Neural cell (in vitro differentiated cells): Measurements from ENCODE around the gene ATP6V1B1. TPM values are rescaled to one million over a fixed set of nuclear protein-coding genes. Genes with fewer than 3 reads are reported as not detected.

ENCODE experiments used
- H2AFZ ChIP-seq: fragments of 200-600, 300-800 bp; sonication (generic), shearing (Covaris generic); 2 replicates; pipeline ENCODE4 v1.6.0; 2014; ENCODE audit warnings: low read depth, mild to moderate bottlenecking, antibody characterized with exemption, low read length, moderate library complexity
- H3F3A ChIP-seq: fragments of 200-600 bp; shearing (Covaris generic); 2 replicates; pipeline ENCODE4 v1.6.1; 2016; ENCODE audit warnings: mild to moderate bottlenecking, moderate library complexity, mixed read lengths, antibody characterized with exemption, low read length; ENCODE audit not compliant: insufficient read depth, poor library complexity, severe bottlenecking
- H3K27ac ChIP-seq: fragments of 200-600, 300-800 bp; sonication (generic), shearing (Covaris generic); 2 replicates; pipeline ENCODE4 v1.5.1; 2014; ENCODE audit warnings: mild to moderate bottlenecking, low read length, moderate library complexity
- H3K27me3 ChIP-seq: fragments of 300-800, 200-600 bp; sonication (generic), shearing (Covaris generic); 2 replicates; pipeline ENCODE4 v1.6.0; 2014; ENCODE audit warnings: mild to moderate bottlenecking, low read depth, low read length, moderate library complexity; ENCODE audit not compliant: insufficient read depth
- H3K36me3 ChIP-seq: fragments of 300-800, 200-600 bp; sonication (generic), shearing (Covaris generic); 2 replicates; pipeline ENCODE4 v1.5.1; 2014; ENCODE audit warnings: mild to moderate bottlenecking, antibody characterized with exemption, low read length, moderate library complexity; ENCODE audit not compliant: insufficient read depth
- H3K4me2 ChIP-seq: fragments of 300-800, 200-600 bp; sonication (generic), shearing (Covaris generic); 2 replicates; pipeline ENCODE4 v1.6.0; 2014; ENCODE audit warnings: mild to moderate bottlenecking, low read length
- H3K4me3 ChIP-seq: fragments of 300-800, 200-600 bp; sonication (generic), shearing (Covaris generic); 2 replicates; pipeline ENCODE4 v1.5.1; 2014; ENCODE audit warnings: mild to moderate bottlenecking, low read length, moderate library complexity
- H3K79me2 ChIP-seq: fragments of 200-600 bp; shearing (Covaris generic); replicated peaks from 2 replicates; pipeline ENCODE4 v1.6.0; 2014; ENCODE audit warnings: mild to moderate bottlenecking, low read length, moderate library complexity; ENCODE audit not compliant: insufficient read depth
- H3K9ac ChIP-seq: fragments of 300-800, 200-600 bp; sonication (generic), shearing (Covaris generic); 2 replicates; pipeline ENCODE4 v1.6.1; 2016; ENCODE audit warnings: mild to moderate bottlenecking, low read length, mixed read lengths
- H3K9me2 ChIP-seq: fragments of 200-600 bp; shearing (Covaris generic); 2 replicates; pipeline ENCODE4 v1.6.1; 2016; ENCODE audit warnings: mild to moderate bottlenecking, low read length, mixed read lengths; ENCODE audit not compliant: insufficient read depth
- H3K9me3 ChIP-seq: fragments of 200-600, 300-800 bp; sonication (generic), shearing (Covaris generic); 2 replicates; pipeline ENCODE4 v1.6.1; 2016; ENCODE audit warnings: mild to moderate bottlenecking, mixed run types, low read length, moderate library complexity, mixed read lengths
- H4K20me1 ChIP-seq: fragments of 200-600 bp; shearing (Covaris generic); 2 replicates; pipeline ENCODE4 v1.6.1; 2016; ENCODE audit warnings: mild to moderate bottlenecking, mixed run types; ENCODE audit not compliant: insufficient read depth
- CTCF ChIP-seq: fragments of 450-650 bp; IDR thresholded peaks from 2 replicates; pipeline ENCODE4 v1.5.1; 2014; ENCODE audit warnings: antibody characterized with exemption, mild to moderate bottlenecking, moderate library complexity; ENCODE audit not compliant: poor library complexity, severe bottlenecking
- EP300 ChIP-seq: fragments of 450-650 bp; conservative IDR thresholded peaks from 2 replicates; pipeline ENCODE4 v1.6.1; 2014; ENCODE audit warnings: antibody characterized with exemption, mild to moderate bottlenecking, moderate library complexity; ENCODE audit not compliant: poor library complexity, severe bottlenecking
- EZH2 ChIP-seq: fragments of 200-600, 300-800 bp; shearing (Covaris generic), sonication (generic); IDR thresholded peaks from 2 replicates; pipeline ENCODE4 v1.6.1; 2014; ENCODE audit warnings: antibody characterized with exemption, low read length, borderline replicate concordance, mild to moderate bottlenecking; ENCODE audit not compliant: insufficient read depth, poor library complexity, severe bottlenecking
- MXI1 ChIP-seq: fragments of 450-650 bp; conservative IDR thresholded peaks from 2 replicates; pipeline ENCODE4 v1.6.1; 2014; ENCODE audit warnings: antibody characterized with exemption, mild to moderate bottlenecking; ENCODE audit not compliant: poor library complexity, severe bottlenecking
- POLR2AphosphoS5 ChIP-seq: IDR thresholded peaks from 2 replicates; pipeline ENCODE4 v1.6.1; 2012
- RAD21 ChIP-seq: fragments of 450-650 bp; conservative IDR thresholded peaks from 2 replicates; pipeline ENCODE4 v1.6.1; 2014; ENCODE audit warnings: antibody characterized with exemption, mild to moderate bottlenecking, moderate library complexity
- SMC3 ChIP-seq: fragments of 450-650 bp; conservative IDR thresholded peaks from 2 replicates; pipeline ENCODE4 v1.6.1; 2014; ENCODE audit warnings: antibody characterized with exemption, mild to moderate bottlenecking, moderate library complexity; ENCODE audit not compliant: poor library complexity
- TAF1 ChIP-seq: IDR thresholded peaks from 2 replicates; pipeline ENCODE4 v1.6.1; 2012; ENCODE audit warnings: low read depth
- polyA plus RNA-seq: library from polyadenylated mRNA; depleted of rRNA; stranded (reverse); fragments of >200 nt; gene quantifications from 2 replicates; pipeline ENCODE4 v1.2.3, GENCODE V29; 2014
- TF ChIP-seq, protein P1 (sequence below): IDR thresholded peaks from 2 replicates; pipeline ENCODE4 v1.6.1; 2012; ENCODE audit warnings: borderline replicate concordance

Gene ATP6V1B1
- polyA plus RNA-seq, 1 donor from 2014 or later, result 0.12 TPM

GRCh38 chr2:70948337-70949003 is 12.8 kb downstream of the ATP6V1B1 start:
- H3K9ac ChIP-seq, result no peak overlapping the region
- H3K9me3 ChIP-seq, result no peaks in the 10 kb centered on the region
- no peak overlapping the region for H2AFZ ChIP-seq
- no peaks in the 10 kb centered on the region for H3K36me3 ChIP-seq
- TF ChIP-seq RAD21 (peak; percentile 66), EZH2 (no peak), MXI1 (peak; percentile 24), SMC3 (peak; percentile 82), CTCF (peak; percentile 85)
- no peak overlapping the region for H3K4me2 ChIP-seq
- H4K20me1 ChIP-seq, result no peaks in the 10 kb centered on the region
- H3K4me3 ChIP-seq, result peak overlapping the region; percentile 46
- no peaks in the 10 kb centered on the region for H3K9me2 ChIP-seq
- H3K79me2 ChIP-seq, result no peaks in the 10 kb centered on the region
- peaks cover 23% of the 10 kb centered on the region for H3K27me3 ChIP-seq
- H3K27ac ChIP-seq, result no peak overlapping the region
- no peaks in the 10 kb centered on the region for H3F3A ChIP-seq

DNA sequence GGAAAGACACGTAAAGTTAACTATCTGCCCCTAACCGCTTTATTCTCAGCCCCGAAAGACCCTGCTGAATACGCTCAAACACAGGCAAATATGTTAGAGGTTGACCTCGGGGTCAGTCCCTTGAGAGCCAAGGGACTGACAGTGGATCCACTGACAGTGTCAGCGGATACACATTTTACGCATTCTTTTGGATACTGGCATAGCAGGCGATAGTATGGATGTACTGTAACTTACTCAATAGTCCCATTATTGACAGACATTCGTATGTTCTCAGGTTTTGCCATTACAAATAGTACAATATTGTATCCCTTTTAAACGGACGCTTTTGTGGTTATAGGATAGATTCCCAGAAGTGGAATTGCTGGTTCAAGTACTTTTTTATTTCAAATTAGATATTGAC is 13.4 kb downstream of the ATP6V1B1 start:
- no peaks in the 10 kb centered on the region for H4K20me1 ChIP-seq
- TF ChIP-seq SMC3 (no peak), CTCF (no peak), RAD21 (no peak), TAF1 (no peak), EP300 (no peak), POLR2AphosphoS5 (no peak)
- TF ChIP-seq, protein P1, sequence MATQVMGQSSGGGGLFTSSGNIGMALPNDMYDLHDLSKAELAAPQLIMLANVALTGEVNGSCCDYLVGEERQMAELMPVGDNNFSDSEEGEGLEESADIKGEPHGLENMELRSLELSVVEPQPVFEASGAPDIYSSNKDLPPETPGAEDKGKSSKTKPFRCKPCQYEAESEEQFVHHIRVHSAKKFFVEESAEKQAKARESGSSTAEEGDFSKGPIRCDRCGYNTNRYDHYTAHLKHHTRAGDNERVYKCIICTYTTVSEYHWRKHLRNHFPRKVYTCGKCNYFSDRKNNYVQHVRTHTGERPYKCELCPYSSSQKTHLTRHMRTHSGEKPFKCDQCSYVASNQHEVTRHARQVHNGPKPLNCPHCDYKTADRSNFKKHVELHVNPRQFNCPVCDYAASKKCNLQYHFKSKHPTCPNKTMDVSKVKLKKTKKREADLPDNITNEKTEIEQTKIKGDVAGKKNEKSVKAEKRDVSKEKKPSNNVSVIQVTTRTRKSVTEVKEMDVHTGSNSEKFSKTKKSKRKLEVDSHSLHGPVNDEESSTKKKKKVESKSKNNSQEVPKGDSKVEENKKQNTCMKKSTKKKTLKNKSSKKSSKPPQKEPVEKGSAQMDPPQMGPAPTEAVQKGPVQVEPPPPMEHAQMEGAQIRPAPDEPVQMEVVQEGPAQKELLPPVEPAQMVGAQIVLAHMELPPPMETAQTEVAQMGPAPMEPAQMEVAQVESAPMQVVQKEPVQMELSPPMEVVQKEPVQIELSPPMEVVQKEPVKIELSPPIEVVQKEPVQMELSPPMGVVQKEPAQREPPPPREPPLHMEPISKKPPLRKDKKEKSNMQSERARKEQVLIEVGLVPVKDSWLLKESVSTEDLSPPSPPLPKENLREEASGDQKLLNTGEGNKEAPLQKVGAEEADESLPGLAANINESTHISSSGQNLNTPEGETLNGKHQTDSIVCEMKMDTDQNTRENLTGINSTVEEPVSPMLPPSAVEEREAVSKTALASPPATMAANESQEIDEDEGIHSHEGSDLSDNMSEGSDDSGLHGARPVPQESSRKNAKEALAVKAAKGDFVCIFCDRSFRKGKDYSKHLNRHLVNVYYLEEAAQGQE, result no peak
- no peak overlapping the region for H3K4me2 ChIP-seq

More for the DNA sequence above, 13.4 kb downstream of the ATP6V1B1 start:
- Histone ChIP-seq H3K27me3 (peaks cover 23% of the 10 kb centered on the region), H3K79me2 (no peaks in the 10 kb centered on the region), H3K36me3 (no peaks in the 10 kb centered on the region), H3K4me3 (no peak overlapping the region), H3F3A (no peaks in the 10 kb centered on the region), H3K9me3 (no peaks in the 10 kb centered on the region), H3K9me2 (no peaks in the 10 kb centered on the region), H3K27ac (no peak overlapping the region), H2AFZ (no peak overlapping the region), H3K9ac (no peak overlapping the region)
